H1 (cell line): Measurements from ENCODE around the gene TWIST2. TPM values are rescaled to one million over a fixed set of nuclear protein-coding genes. Genes with fewer than 3 reads are reported as not detected.

Experiments used
- CTCF ChIA-PET: fragments of 300-600 bp; sonication (Branson Sonifier 250); formaldehyde crosslinking; loops from one replicate; lab custom pipeline; 2021; ENCODE audit not compliant: partially characterized antibody; lab: Charles Lee
- POLR2A ChIA-PET: fragments of 300-600 bp; sonication (Branson Sonifier 250); formaldehyde crosslinking; loops from one replicate; lab custom pipeline; 2021; ENCODE audit warnings: inconsistent platforms; ENCODE audit not compliant: partially characterized antibody; lab: Charles Lee
- DNase-seq, 2 experiments: peaks; one replicate each; pipeline versions ENCODE4 v3.0.0 to v3.0.0-alpha.2; 2010 to 2022; ENCODE audit warnings: low spot score in 2 of 2, low read depth in 1 of 2, mixed read lengths in 1 of 2
- FAIRE-seq: peaks from 2 replicates; lab custom pipeline; 2011; peaks lifted over from hg19 to GRCh38; lab: Jason Lieb, UNC
- H2AFZ ChIP-seq: 2 replicates; pipeline ENCODE4 v1.8.1; 2012; ENCODE audit warnings: low read length, inconsistent platforms
- H2AK5ac ChIP-seq: 2 replicates; pipeline ENCODE4 v1.6.1; 2013; ENCODE audit warnings: low read depth, low read length
- H2BK120ac ChIP-seq: replicated peaks from 2 replicates; pipeline ENCODE3; 2013; ENCODE audit warnings: low read depth, low read length, inconsistent platforms
- H2BK12ac ChIP-seq: 2 replicates; pipeline ENCODE4 v1.6.1; 2013; ENCODE audit warnings: low read depth, low read length
- H2BK15ac ChIP-seq: 2 replicates; pipeline ENCODE4 v1.6.1; 2013; ENCODE audit warnings: low read length
- H2BK20ac ChIP-seq: 2 replicates; pipeline ENCODE4 v1.6.1; 2013; ENCODE audit warnings: low read length
- H2BK5ac ChIP-seq: 2 replicates; pipeline ENCODE4 v1.6.1; 2013; ENCODE audit warnings: low read depth, low read length
- H3K14ac ChIP-seq: 2 replicates; pipeline ENCODE4 v1.6.1; 2013; ENCODE audit warnings: inconsistent platforms; ENCODE audit not compliant: insufficient read length
- H3K18ac ChIP-seq: 2 replicates; pipeline ENCODE4 v1.6.1; 2013; ENCODE audit warnings: low read length; ENCODE audit errors: extremely low read depth
- H3K23ac ChIP-seq: 2 replicates; pipeline ENCODE4 v1.6.1; 2013; ENCODE audit warnings: inconsistent platforms; ENCODE audit not compliant: insufficient read length
- H3K23me2 ChIP-seq: 2 replicates; pipeline ENCODE4 v1.6.1; 2013; ENCODE audit warnings: low read depth, low read length
- H3K27ac ChIP-seq: 2 replicates; pipeline ENCODE4 v1.6.1; 2011; ENCODE audit warnings: low read depth, low read length, inconsistent platforms
- H3K27me3 ChIP-seq, 4 experiments: replicated peaks in 1 of 4; 1 replicate in 1 of 4; 2 replicates in 3 of 4; pipeline versions ENCODE4 v1.6.1 to v1.8.1; 2011 to 2013; ENCODE audit warnings: low read length in 3 of 4, mild to moderate bottlenecking in 3 of 4, inconsistent platforms in 2 of 4, mixed read lengths in 2 of 4, moderate library complexity in 1 of 4; ENCODE audit not compliant: control insufficient read depth in 3 of 4, insufficient read depth in 3 of 4; ENCODE audit errors: extremely low read depth in 1 of 4
- H3K36me3 ChIP-seq, 4 experiments: 2 replicates each; pipeline versions ENCODE4 v1.6.1 to v1.8.1; 2011 to 2013; ENCODE audit warnings: mild to moderate bottlenecking in 4 of 4, low read length in 3 of 4, moderate library complexity in 2 of 4, control low read depth in 1 of 4, inconsistent platforms in 1 of 4; ENCODE audit not compliant: insufficient read depth in 4 of 4, control insufficient read depth in 2 of 4
- H3K4ac ChIP-seq: replicated peaks from 2 replicates; pipeline ENCODE3; 2013; ENCODE audit warnings: low read length, low read depth, mixed read lengths, inconsistent platforms; ENCODE audit not compliant: insufficient read length
- H3K4me1 ChIP-seq, 4 experiments: replicated peaks in 1 of 4; 1 replicate in 1 of 4; 2 replicates in 3 of 4; pipeline versions ENCODE4 v1.6.1 to v1.8.1; 2011 to 2013; ENCODE audit warnings: low read length in 3 of 4, inconsistent platforms in 2 of 4, mixed read lengths in 1 of 4; ENCODE audit not compliant: insufficient read depth in 4 of 4, control insufficient read depth in 3 of 4
- H3K4me2 ChIP-seq, 2 experiments: 2 replicates each; pipeline versions ENCODE4 v1.6.1 to v1.8.1; 2011 to 2013; ENCODE audit warnings: low read depth in 2 of 2, low read length in 2 of 2, control low read depth in 1 of 2, inconsistent platforms in 1 of 2, mild to moderate bottlenecking in 1 of 2; ENCODE audit not compliant: insufficient read depth in 1 of 2
- H3K4me3 ChIP-seq, 4 experiments: fragments of 200-600, 300-600 bp in 1 of 4; sonication (generic), shearing (Covaris generic), sonication (Bioruptor Twin) in 1 of 4; 2 replicates each; pipeline versions ENCODE4 v1.5.1 to v1.8.1; 2011 to 2016; ENCODE audit warnings: low read length in 4 of 4, low read depth in 3 of 4, control low read depth in 2 of 4, inconsistent platforms in 2 of 4, mild to moderate bottlenecking in 2 of 4, mixed read lengths in 1 of 4, moderate library complexity in 1 of 4; ENCODE audit not compliant: insufficient read depth in 2 of 4; ENCODE audit errors: extremely low read depth in 1 of 4
- H3K56ac ChIP-seq: replicated peaks from 2 replicates; pipeline ENCODE3; 2013; ENCODE audit warnings: low read depth, mild to moderate bottlenecking, mixed read lengths, low read length, inconsistent platforms; ENCODE audit not compliant: insufficient read length
- H3K79me1 ChIP-seq: 2 replicates; pipeline ENCODE4 v1.6.1; 2013; ENCODE audit warnings: low read depth, low read length, control low read depth
- H3K79me2 ChIP-seq, 2 experiments: 2 replicates each; pipeline versions ENCODE4 v1.6.1 to v1.8.1; 2012 to 2013; ENCODE audit warnings: low read length in 2 of 2, mild to moderate bottlenecking in 2 of 2, inconsistent platforms in 1 of 2; ENCODE audit not compliant: insufficient read depth in 2 of 2, control insufficient read depth in 1 of 2
- H3K9ac ChIP-seq, 4 experiments: replicated peaks in 1 of 4; 1 replicate in 1 of 4; 2 replicates in 3 of 4; pipeline versions ENCODE4 v1.6.1 to v1.8.1; 2011 to 2013; ENCODE audit warnings: low read depth in 3 of 4, low read length in 3 of 4, control low read depth in 2 of 4, mild to moderate bottlenecking in 2 of 4, moderate library complexity in 2 of 4, inconsistent platforms in 1 of 4; ENCODE audit errors: extremely low read depth in 1 of 4
- H3K9me3 ChIP-seq, 2 experiments: 2 replicates each; pipeline versions ENCODE4 v1.6.1 to v1.8.1; 2012 to 2013; ENCODE audit warnings: mild to moderate bottlenecking in 2 of 2, moderate library complexity in 2 of 2, control low read depth in 1 of 2, inconsistent platforms in 1 of 2, low read depth in 1 of 2, low read length in 1 of 2, mixed read lengths in 1 of 2; ENCODE audit not compliant: insufficient read depth in 2 of 2
- H4K20me1 ChIP-seq, 2 experiments: replicated peaks in 1 of 2; 2 replicates each; pipeline versions ENCODE3 to v1.8.1; 2011 to 2013; ENCODE audit warnings: inconsistent platforms in 2 of 2, low read length in 2 of 2, mild to moderate bottlenecking in 1 of 2; ENCODE audit not compliant: insufficient read depth in 2 of 2, control insufficient read depth in 1 of 2
- H4K5ac ChIP-seq: 2 replicates; pipeline ENCODE4 v1.6.1; 2013; ENCODE audit warnings: low read length, low read depth, mixed read lengths, inconsistent platforms; ENCODE audit not compliant: insufficient read length
- H4K8ac ChIP-seq: 2 replicates; pipeline ENCODE4 v1.8.0; 2013; ENCODE audit warnings: mild to moderate bottlenecking, moderate library complexity, low read length, inconsistent platforms; ENCODE audit not compliant: insufficient read depth; ENCODE audit errors: extremely low read depth
- H4K91ac ChIP-seq: replicated peaks from 2 replicates; pipeline ENCODE3; 2013; ENCODE audit warnings: low read length, mixed read lengths, inconsistent platforms; ENCODE audit not compliant: insufficient read length
- JUND ChIP-seq: IDR thresholded peaks from 2 replicates; pipeline ENCODE4 v1.6.1; 2011; ENCODE audit warnings: mild to moderate bottlenecking, improper control_type of control experiment, low read length
- KDM5A ChIP-seq: fragments of 200-600 bp; IDR thresholded peaks from 2 replicates; pipeline ENCODE4 v1.7.1; 2012; ENCODE audit warnings: mild to moderate bottlenecking, low read length, inconsistent platforms, mixed read lengths
- POLR2A ChIP-seq, 2 experiments: IDR thresholded peaks; 1 replicate in 1 of 2; 2 replicates in 1 of 2; pipeline ENCODE4 v1.6.1; 2011; ENCODE audit warnings: low read depth in 2 of 2, low read length in 2 of 2, mild to moderate bottlenecking in 2 of 2; ENCODE audit errors: control extremely low read depth in 1 of 2
- RAD21 ChIP-seq, 2 experiments: IDR thresholded peaks in 1 of 2; conservative IDR thresholded peaks in 1 of 2; 2 replicates each; pipeline ENCODE4 v1.6.1; 2011; ENCODE audit warnings: low read depth in 2 of 2, low read length in 2 of 2, improper control_type of control experiment in 1 of 2, inconsistent platforms in 1 of 2, mild to moderate bottlenecking in 1 of 2, moderate library complexity in 1 of 2
- WGBS, 2 experiments: shearing (Covaris generic) in 1 of 2; methylation state at CpG; one replicate each; pipeline versions ENCODE4 v1.1.6 to v1.1.7; 2013 to 2015; ENCODE audit warnings: low lambda C conversion rate in 2 of 2, mixed read lengths in 2 of 2, inconsistent platforms in 1 of 2, low coverage in 1 of 2, missing lambda C conversion rate in 1 of 2; ENCODE audit not compliant: insufficient replicate concordance in 2 of 2, insufficient coverage in 1 of 2, insufficient read length in 1 of 2; ENCODE audit errors: extremely low coverage in 1 of 2, missing lambda C conversion rate in 1 of 2; 5-methylcytosine and 5-hydroxymethylcytosine counted together
- polyA plus RNA-seq, 7 experiments: library from polyadenylated mRNA; depleted of rRNA in 3 of 7; stranded (reverse) in 5 of 7; unstranded in 2 of 7; fragments of >200 nt in 5 of 7; fragments of 200-250 nt in 2 of 7; gene quantifications; 1 replicate in 5 of 7; 2 replicates in 1 of 7; 4 replicates in 1 of 7; pipeline versions ENCODE4 v1.2.1 to v1.2.3, GENCODE V29; 2011 to 2013; ENCODE audit warnings: missing spikeins in 2 of 7, mixed read lengths in 2 of 7
- total RNA-seq: library from RNA; stranded (reverse); fragmentation: NEBNext Ultra II Directional; extraction: Animal tissue kit (Norgen Biotek cat#: 25700); gene quantifications from 2 replicates; pipeline ENCODE4 v1.2.1, GENCODE V29; 2021
- TF ChIP-seq, protein P1 (sequence below): IDR thresholded peaks from 2 replicates; pipeline ENCODE4 v1.6.1; 2012; ENCODE audit warnings: inconsistent platforms

TWIST2 gene
- total and polyA plus RNA-seq, 2 of the 8 experiments (the other 6 are each of a cell fraction or from before 2014, with no cell fraction given): 2.6 to 4.3 TPM

DNA sequence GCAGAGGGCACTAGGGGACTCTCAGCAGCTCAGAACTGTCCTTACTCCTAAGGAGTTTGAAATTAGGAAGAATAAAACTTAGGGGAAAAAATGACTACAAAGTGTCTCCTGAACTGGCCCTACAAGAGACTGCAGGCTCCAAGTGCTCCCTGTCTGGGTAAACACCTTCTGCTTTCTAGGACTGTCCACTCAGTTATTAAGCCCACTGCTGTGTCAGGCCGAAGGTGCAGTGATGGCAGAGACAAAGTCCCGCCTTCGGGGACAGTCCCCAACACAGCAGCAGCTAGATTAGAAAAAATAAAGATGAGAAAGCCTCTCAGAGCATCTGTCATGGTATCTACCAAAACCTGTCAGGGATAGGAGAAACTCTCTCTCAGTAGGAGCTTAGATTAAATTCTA is 28.3 kb downstream of the TWIST2 start:
- Histone ChIP-seq H3K4me3 (no peak overlapping the region), H4K20me1 (no peaks in the 10 kb centered on the region), H3K79me2 (no peaks in the 10 kb centered on the region), H2BK12ac (no peak overlapping the region), H4K8ac (no peak overlapping the region), H2BK20ac (no peak overlapping the region), H3K23ac (no peak overlapping the region), H4K5ac (no peak overlapping the region), H3K18ac (no peak overlapping the region), H2BK5ac (no peak overlapping the region), H3K9me3 (no peaks in the 10 kb centered on the region), H2AFZ (no peak overlapping the region), H3K27ac (no peak overlapping the region), H3K79me1 (no peaks in the 10 kb centered on the region), H2BK120ac (no peak overlapping the region), H3K4me1 (no peaks in the 10 kb centered on the region), H3K36me3 (no peaks in the 10 kb centered on the region), H3K56ac (no peak overlapping the region), H4K91ac (no peak overlapping the region), H3K9ac (no peak overlapping the region), H3K4ac (no peak overlapping the region), H3K4me2 (no peak overlapping the region), H2BK15ac (no peak overlapping the region), H3K23me2 (no peaks in the 10 kb centered on the region; the same call in 1 of the 2 replicates), H3K27me3 (no peaks in the 10 kb centered on the region), H3K14ac (no peak overlapping the region), H2AK5ac (no peak overlapping the region)
- ChIA-PET CTCF (no interaction called here), POLR2A (no interaction called here)
- FAIRE-seq (no peak), DNase-seq (no peak)
- WGBS, 2 experiments: 69% methylated on average over 3 of the region's 3 CpGs; no CpG with 5 or more reads in 1 of the 2 experiments
- no peak for TF ChIP-seq RAD21 (IDR thresholded peaks at IDR 0.05 in 1 of 2, conservative IDR thresholded peaks at IDR 0.05 in 1 of 2; ENCODE audit: low read depth in 2 of 2, low read length in 2 of 2)
- TF ChIP-seq POLR2A (IDR thresholded peaks at IDR 0.05; ENCODE audit: control extremely low read depth in 1 of 2, low read depth in 2 of 2, low read length in 2 of 2): no peak
- TF ChIP-seq, protein P1, sequence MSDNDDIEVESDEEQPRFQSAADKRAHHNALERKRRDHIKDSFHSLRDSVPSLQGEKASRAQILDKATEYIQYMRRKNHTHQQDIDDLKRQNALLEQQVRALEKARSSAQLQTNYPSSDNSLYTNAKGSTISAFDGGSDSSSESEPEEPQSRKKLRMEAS: no peak
- TF ChIP-seq JUND: no peak
- TF ChIP-seq KDM5A: no peak
